C4-2B (cell line): ENCODE results near the gene MMRN1.

Source experiments
- H3K27ac ChIP-seq: fragments of 450-650 bp; 2 replicates; pipeline ENCODE4 v1.5.1; 2017
- CTCF ChIP-seq: fragments of 450-650 bp; conservative IDR thresholded peaks from 2 replicates; pipeline ENCODE4 v1.5.1; 2017; ENCODE audit warnings: mild to moderate bottlenecking
- ZFX ChIP-seq: fragments of 450-650 bp; IDR thresholded peaks from 2 replicates; pipeline ENCODE4 v1.6.1; 2017

The MMRN1 gene

GRCh38 chr4:89957046-89957926 is 62.6 kb downstream of the MMRN1 start:
- TF ChIP-seq CTCF (no peak), ZFX (no peak)
- no peak overlapping the region for H3K27ac ChIP-seq

DNA sequence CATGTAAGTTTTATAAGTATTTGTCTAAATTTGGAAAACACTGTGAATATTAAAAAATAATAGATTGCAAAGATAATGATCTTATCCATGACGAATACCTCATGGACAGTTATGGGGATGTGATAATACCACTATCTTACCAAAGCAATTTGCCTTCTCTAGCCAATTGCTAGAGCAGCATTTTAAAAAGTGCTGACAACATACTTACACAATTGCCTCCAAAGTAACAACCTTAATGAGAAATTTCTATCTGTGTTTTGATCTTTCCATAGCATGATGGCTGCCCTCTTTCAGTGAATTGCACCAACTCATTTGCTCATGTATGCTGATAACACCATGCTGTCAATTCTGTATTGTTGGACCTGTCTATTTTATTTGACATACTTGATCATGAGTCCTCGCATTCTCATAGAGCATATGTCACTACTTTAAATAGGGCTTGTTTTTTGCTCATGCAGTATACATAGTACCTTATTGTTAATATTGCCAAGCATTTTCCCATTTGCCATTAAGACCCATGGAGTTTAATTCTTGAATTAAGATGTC is 87.2 kb downstream of the MMRN1 start:
- no peak overlapping the region for H3K27ac ChIP-seq
- no peak for TF ChIP-seq CTCF
- TF ChIP-seq ZFX: no peak

- TF ChIP-seq CTCF: no peak
- no peak for TF ChIP-seq ZFX
- H3K27ac ChIP-seq: no peak overlapping the region
Observed at GRCh38 chr4:89988268-89988667, 93.6 kb downstream of the MMRN1 start.

- H3K27ac ChIP-seq: no peak overlapping the region
- TF ChIP-seq CTCF: no peak
- TF ChIP-seq ZFX: no peak
Observed at GRCh38 chr4:89992744-89993143, 98.1 kb downstream of the MMRN1 start.

GRCh38 chr4:89994176-89994873 is 99.7 kb downstream of the MMRN1 start:
- no peak for TF ChIP-seq CTCF
- no peak for TF ChIP-seq ZFX
- H3K27ac ChIP-seq: no peak overlapping the region

- TF ChIP-seq CTCF: no peak
- no peak for TF ChIP-seq ZFX
- no peak overlapping the region for H3K27ac ChIP-seq
Observed at GRCh38 chr4:89995006-89995405, 100.4 kb downstream of the MMRN1 start.

- TF ChIP-seq ZFX (no peak), CTCF (no peak)
- no peak overlapping the region for H3K27ac ChIP-seq
Observed at GRCh38 chr4:89995814-89996213, 101.2 kb downstream of the MMRN1 start.
